Mononuclear cell (primary cell): Measurements from ENCODE around the gene GALNT14. TPM values are rescaled to one million over a fixed set of nuclear protein-coding genes. Genes with fewer than 3 reads are reported as not detected.

Source experiments
- H3K27me3 ChIP-seq: 2 replicates; pipeline ENCODE4 v1.6.0; 2011; ENCODE audit warnings: low read length, control low read depth; ENCODE audit not compliant: insufficient read depth
- H3K4me1 ChIP-seq: 2 replicates; pipeline ENCODE4 v1.5.1; 2011; ENCODE audit warnings: mild to moderate bottlenecking, low read length, control low read depth; ENCODE audit not compliant: insufficient read depth
- H3K4me3 ChIP-seq: 2 replicates; pipeline ENCODE4 v1.5.1; 2011; ENCODE audit warnings: mild to moderate bottlenecking, low read length, moderate library complexity
- H3K9me3 ChIP-seq: 2 replicates; pipeline ENCODE4 v1.5.1; 2011; ENCODE audit warnings: low read depth, mild to moderate bottlenecking, control low read depth, low read length
- total RNA-seq: library from RNA; depleted of rRNA; stranded (reverse); fragments of >200 nt; gene quantifications from one replicate; pipeline ENCODE4 v1.2.3, GENCODE V29; 2012

The GALNT14 gene
- total RNA-seq, 1 donor, result 0.31 TPM

DNA sequence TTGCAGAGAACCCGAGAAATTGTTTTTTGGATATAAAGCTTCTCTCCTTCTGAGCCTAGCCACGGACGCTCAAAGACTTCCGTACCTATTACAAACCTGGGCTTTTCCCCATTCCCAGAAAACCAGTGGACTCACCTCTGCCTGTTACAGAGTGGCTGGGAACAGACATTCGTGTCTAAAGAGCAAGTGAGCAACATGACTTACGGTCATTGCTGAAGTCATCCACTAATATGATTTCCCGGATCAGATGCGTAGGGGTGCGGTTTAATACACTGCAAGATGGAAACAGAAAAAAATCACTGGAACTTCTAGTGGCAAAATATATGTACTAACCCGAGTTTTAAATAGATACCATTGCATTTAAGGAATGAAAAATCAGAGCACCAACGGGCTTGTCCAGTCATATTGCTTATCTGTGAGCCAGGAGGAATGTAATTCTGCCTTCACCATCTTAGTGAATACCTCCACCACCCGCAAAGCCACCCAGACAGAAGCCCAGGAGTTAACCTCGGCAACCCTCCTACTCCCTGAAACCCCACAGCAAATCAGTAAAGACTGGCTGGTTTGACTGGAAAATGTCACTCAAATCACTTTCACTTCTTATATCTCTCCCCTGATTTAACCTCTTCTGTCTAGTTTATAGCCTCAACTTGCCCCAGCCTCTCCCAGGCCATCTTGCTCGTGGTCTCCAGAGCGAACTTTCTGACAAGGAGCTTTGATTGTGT, 179.9 kb downstream of the GALNT14 start:
- Histone ChIP-seq H3K4me3 (no peak overlapping the region), H3K4me1 (no peaks in the 10 kb centered on the region), H3K9me3 (no peaks in the 10 kb centered on the region), H3K27me3 (no peaks in the 10 kb centered on the region)

DNA sequence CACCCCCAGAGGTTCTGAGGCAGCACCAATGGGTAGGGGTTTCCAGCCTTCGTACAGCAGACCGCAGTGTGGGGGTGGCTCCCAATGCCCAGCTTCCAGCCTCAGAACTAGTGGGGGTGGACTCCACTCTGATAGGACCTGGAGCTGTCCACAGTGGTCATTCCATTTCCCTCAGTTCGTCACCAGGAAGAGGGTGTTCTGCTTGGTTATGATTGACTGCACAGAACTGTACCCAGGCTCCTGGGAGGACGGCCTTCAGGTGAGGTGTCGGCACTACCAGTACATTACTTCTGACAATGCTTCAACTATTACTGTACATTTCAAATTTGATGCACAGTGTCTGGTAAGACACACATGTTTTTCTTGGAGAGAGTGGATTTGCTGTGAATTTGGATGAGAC, 180.6 kb downstream of the GALNT14 start:
- no peaks in the 10 kb centered on the region for H3K4me1 ChIP-seq
- no peaks in the 10 kb centered on the region for H3K27me3 ChIP-seq
- H3K4me3 ChIP-seq, result no peak overlapping the region
- H3K9me3 ChIP-seq, result no peaks in the 10 kb centered on the region

DNA sequence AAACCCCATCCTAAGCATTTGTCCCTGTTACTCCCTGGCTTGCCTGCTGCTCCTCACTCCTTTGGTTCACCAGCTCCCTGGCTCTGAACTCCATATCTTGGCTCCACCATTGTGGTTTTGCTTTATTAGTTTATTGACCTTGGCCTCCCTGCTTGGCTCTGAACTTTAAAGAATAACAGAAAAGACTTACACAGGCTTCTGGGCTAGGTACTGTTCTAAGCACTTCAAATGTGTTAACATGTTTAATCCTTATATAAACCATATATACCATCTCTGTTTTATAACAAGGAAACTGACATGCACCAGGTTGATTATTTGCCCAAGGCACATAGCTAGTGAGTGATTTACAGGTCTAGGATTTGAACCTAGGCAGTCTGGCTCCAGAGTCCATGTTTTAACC, 181.2 kb downstream of the GALNT14 start:
- H3K4me3 ChIP-seq, result no peak overlapping the region
- no peaks in the 10 kb centered on the region for H3K27me3 ChIP-seq
- no peaks in the 10 kb centered on the region for H3K9me3 ChIP-seq
- H3K4me1 ChIP-seq, result no peaks in the 10 kb centered on the region

DNA sequence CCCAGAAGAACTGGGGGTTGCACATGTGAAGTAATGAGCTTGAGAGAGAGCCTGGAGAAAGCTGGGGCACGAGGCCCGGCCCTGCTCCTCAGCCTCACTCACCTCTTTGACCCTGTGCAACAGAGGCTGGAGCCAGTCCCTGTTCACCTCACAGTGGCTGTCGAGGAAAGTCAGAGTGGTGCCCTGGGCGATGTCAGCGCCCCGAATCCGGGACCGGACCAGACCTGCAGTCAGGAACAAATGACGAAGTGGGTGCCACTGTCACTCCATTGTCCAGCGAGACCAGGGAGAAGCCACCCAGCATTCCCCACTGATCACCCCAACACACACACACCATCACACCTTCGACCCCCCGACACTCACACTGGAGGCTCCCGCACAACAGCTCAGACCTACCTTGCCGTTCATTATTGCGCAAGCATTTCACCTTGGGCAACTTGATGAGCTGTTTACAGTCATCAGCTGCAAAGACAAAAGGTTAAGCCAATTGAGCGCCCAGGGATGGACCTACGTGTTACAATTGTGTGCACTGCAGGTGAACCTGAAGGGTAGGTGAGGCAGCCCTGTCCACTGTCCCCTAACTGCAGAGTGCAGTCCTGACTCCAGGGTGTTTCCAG, 182.6 kb downstream of the GALNT14 start:
- H3K27me3 ChIP-seq, result no peaks in the 10 kb centered on the region
- H3K4me3 ChIP-seq, result no peak overlapping the region

DNA sequence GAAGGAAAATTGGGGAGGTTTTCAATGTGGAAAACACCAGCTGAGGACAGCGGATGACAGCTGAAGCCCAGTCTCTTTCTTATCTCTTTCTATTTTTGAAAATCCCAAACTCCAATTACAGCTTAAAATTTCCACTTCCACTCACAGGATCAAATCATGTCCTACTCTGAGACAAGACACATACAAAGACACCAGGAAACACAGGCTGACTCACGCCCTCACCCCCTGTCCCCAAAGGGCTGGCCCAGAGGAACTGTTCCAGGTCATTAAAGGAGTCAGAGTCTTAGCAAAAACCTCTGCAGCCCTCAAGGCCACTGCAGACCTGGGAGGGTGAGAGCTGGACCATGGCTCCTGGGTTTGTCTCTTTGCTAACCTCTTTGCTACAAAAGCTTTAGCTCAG, 187.9 kb downstream of the GALNT14 start:
- H3K27me3 ChIP-seq, result no peaks in the 10 kb centered on the region
- H3K4me1 ChIP-seq, result no peaks in the 10 kb centered on the region
- H3K9me3 ChIP-seq, result no peaks in the 10 kb centered on the region
- no peak overlapping the region for H3K4me3 ChIP-seq

More for the DNA sequence above, 182.6 kb downstream of the GALNT14 start:
- no peaks in the 10 kb centered on the region for H3K4me1 ChIP-seq
- no peaks in the 10 kb centered on the region for H3K9me3 ChIP-seq

DNA sequence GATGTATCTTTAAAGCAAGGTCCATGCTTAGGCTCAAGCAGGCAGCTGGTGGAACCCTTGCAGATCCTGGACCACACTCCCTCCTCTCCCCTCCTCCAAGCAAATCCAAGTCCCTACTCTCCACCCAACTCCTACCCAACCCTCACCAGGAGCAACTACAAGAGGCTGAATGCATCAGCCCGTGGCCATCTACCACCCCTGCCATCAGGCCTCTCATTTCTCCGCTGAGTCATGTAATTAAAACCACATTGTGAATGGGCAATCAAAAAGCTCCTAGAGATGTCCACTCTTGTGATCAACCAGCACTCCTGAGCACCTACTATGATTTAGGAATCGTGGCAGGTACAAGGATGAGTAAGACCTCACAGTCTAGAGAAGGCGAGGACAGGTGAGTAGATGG, 188.8 kb downstream of the GALNT14 start:
- H3K9me3 ChIP-seq, result no peaks in the 10 kb centered on the region
- H3K4me3 ChIP-seq, result no peak overlapping the region
- H3K27me3 ChIP-seq, result no peaks in the 10 kb centered on the region
- H3K4me1 ChIP-seq, result no peaks in the 10 kb centered on the region

DNA sequence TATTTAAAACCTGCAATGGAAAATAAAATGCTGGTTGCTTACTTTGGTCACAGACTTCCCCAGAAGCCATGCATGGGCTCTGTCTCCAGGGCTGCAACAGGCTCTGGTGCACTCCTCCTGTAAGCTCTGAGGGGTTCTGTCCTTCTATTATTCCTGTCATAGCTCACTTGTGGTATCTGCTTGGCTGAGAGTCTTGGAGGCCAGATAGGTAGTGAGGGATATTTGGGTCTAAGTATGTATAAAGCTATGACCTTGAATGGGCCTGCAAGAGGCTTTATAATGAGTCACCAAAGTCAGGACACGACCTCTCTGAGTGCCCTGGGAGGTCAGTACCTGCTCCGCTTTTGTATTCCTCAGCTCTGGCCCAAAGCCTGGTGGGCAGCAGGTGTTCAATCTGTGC, 189.4 kb downstream of the GALNT14 start:
- no peaks in the 10 kb centered on the region for H3K27me3 ChIP-seq
- H3K9me3 ChIP-seq, result no peaks in the 10 kb centered on the region
- no peak overlapping the region for H3K4me3 ChIP-seq
- H3K4me1 ChIP-seq, result no peaks in the 10 kb centered on the region

DNA sequence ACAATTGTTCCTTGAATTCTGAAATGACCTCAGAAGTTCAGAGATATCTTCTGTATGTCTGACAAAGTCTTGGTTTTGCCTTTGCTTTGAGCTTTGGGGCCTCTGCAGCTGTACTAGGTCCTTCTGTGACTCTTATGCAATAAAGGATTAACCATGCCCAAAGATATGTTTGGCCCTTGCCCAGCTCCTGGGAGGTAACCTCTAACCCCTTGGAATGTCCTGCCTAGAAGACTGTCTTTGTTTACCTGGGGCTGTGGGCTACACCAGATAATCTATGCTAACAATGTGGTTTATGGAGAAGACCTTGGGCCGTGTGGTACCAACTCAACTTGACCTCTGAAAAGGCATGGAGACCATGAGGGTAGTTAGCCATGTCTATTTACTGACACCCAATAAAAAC, 190.1 kb downstream of the GALNT14 start:
- Histone ChIP-seq H3K9me3 (no peaks in the 10 kb centered on the region), H3K4me1 (no peaks in the 10 kb centered on the region), H3K27me3 (no peaks in the 10 kb centered on the region), H3K4me3 (no peak overlapping the region)

DNA sequence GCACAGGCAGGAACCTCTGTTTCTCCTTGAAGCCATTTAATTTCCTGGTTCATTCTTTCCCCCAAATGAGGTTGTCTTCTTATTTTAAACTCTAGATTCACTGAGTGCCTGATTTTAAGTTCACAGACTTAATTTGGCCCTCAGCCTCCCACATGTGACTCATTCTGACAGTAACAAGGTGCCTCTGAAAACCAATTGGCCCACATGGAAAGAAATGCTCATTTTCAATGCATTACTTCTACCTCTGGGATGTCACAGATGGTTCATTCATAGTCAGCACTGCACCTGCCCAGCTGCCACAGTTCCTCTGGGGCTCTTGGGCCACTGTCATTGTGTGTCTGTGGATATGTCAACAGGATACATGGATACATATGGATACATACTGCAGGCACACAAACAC, 190.6 kb downstream of the GALNT14 start:
- H3K4me1 ChIP-seq, result no peaks in the 10 kb centered on the region
- no peak overlapping the region for H3K4me3 ChIP-seq
- H3K9me3 ChIP-seq, result no peaks in the 10 kb centered on the region
- H3K27me3 ChIP-seq, result no peaks in the 10 kb centered on the region

DNA sequence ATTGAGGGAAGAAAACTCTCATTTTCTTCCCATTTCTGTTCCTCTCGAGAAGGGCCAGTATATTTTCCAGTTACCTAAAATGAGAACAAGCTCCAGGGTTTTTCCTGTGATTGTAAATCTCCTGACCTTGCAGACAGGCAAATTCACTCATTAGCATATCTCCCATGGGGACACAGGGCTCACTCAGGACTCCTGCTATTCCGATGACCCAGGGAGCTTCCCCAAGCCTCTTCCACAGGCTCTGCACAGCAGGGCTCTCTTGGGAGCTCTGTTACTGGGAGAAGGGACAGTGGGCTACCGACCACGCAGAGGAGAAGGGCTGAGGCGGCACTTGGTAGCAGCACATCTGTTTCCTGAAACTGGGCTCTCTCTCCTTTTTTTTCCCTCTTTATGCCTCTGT, 195.8 kb downstream of the GALNT14 start:
- no peak overlapping the region for H3K4me3 ChIP-seq
- no peaks in the 10 kb centered on the region for H3K9me3 ChIP-seq
- no peaks in the 10 kb centered on the region for H3K27me3 ChIP-seq
- no peaks in the 10 kb centered on the region for H3K4me1 ChIP-seq

DNA sequence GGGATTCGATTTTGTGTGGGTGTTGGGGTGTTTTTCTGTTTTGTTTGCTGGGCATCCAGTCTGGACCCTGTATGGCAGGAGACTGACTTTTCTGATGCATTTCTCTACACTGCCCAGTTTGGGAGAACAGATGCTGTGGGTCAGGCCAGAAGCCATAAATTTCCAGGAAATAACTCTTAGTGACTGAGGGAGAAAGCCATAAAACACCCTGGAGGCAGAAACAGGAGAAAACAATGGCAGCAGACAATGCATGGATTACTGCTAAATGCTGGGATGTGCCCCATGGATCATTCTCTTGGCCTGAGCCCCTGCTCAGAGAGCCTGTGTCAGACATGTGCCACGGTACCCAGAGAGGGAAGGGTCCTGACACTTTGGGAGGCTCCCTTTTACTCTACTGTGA, 197.4 kb downstream of the GALNT14 start:
- H3K9me3 ChIP-seq, result no peaks in the 10 kb centered on the region
- H3K4me3 ChIP-seq, result no peak overlapping the region
- no peaks in the 10 kb centered on the region for H3K27me3 ChIP-seq
- H3K4me1 ChIP-seq, result no peaks in the 10 kb centered on the region

DNA sequence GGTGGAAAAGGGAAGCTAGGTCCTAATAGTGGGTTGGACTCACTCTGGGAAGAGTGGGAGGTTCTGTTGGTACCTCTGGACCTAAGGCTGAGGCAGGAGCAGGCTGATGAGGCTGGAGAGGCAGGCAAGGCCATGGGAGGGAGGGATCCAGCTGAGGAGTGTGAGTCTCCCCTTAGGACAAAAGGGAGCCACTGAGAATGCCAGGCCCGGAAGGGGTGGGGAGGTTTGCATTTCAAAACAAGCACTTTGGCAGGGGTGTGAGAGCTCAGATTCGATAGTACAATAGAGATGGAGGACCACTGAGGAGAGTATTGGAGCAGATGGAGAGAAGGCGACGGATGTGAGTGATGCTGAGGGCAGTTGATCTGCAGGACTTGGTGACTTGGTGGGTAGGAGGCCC, 198.9 kb downstream of the GALNT14 start:
- H3K27me3 ChIP-seq, result no peaks in the 10 kb centered on the region
- no peaks in the 10 kb centered on the region for H3K9me3 ChIP-seq
- H3K4me3 ChIP-seq, result no peak overlapping the region
- no peaks in the 10 kb centered on the region for H3K4me1 ChIP-seq

DNA sequence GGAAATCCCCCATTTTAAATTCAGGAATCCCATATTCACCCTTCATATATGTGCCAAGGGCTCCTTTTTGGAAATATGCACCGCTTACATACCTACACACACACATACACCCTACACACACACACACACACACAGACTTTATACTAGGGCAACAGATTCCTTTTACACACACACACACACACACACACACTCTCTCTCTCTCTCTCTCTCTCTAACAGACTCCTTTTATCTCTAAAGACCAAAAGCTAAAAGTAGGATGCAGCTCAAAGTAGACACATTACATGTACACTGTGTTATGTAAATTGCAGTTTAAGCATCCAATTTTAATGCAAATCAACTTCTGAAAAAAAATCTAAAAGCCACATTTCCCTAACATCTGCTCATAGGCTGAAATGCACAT, 200.0 kb downstream of the GALNT14 start:
- no peaks in the 10 kb centered on the region for H3K27me3 ChIP-seq
- H3K4me3 ChIP-seq, result no peak overlapping the region
- H3K9me3 ChIP-seq, result no peaks in the 10 kb centered on the region
- H3K4me1 ChIP-seq, result peaks cover 3% of the 10 kb centered on the region

DNA sequence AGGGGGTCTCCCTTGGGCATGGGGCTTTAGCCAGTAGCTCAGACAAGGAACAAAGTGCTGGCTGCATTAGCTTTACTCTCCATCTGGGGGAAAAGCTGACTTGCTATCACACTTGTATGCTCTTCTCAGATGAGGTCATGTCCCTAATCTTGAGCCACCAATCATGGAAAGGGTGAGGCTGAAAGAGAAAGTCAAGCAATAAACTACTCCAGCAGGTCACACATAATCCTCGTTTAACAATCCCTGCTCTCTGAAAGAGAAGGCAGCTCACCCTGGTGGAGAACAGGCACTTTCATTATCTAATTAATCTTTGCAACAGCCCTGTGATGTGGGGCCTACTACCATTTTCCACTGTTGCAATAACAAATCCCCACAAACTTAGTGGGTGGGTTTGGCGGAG, 201.3 kb downstream of the GALNT14 start:
- peaks cover 8% of the 10 kb centered on the region for H3K4me1 ChIP-seq
- no peak overlapping the region for H3K4me3 ChIP-seq
- no peaks in the 10 kb centered on the region for H3K27me3 ChIP-seq
- no peaks in the 10 kb centered on the region for H3K9me3 ChIP-seq

DNA sequence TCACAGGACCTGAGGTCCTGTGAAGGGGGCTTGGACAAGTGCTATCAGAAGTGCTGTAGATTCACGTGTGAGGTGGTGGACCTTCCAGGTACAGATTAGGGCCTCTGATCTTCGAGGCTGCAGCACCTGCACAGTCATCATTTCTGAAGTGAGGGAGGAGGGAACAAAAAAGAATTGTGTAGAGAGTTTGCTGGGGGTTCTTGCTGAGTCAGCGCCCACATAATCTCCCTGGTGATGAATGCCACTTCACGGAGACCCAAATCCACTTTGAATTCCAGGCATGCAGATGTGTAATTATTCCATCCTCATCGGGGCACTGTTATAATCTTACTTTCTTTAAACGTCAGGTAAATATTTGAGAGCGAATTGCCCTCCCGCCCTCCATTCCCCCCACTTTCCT, 202.4 kb downstream of the GALNT14 start:
- Histone ChIP-seq H3K27me3 (no peaks in the 10 kb centered on the region), H3K9me3 (no peaks in the 10 kb centered on the region), H3K4me3 (no peak overlapping the region), H3K4me1 (peaks cover 8% of the 10 kb centered on the region)

DNA sequence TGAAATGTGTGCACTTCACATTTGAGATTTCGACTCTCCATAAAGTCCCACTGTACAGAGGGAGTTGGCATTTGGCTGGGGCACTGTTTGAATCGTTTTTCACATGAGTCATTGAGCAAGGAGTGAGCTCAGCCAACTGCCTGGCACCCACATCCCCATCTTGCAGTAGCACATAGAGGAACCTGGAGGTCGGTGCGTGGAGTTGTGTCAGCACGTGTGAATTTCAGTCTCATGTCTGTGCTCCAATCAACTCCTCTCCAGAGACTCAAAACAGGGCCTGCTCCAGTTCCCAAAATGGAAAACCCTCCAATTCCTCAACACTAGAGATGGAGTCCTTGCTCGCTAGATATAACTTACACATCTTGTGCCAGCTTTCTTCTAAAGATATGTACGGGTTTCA, 204.2 kb downstream of the GALNT14 start:
- H3K27me3 ChIP-seq, result no peaks in the 10 kb centered on the region
- peaks cover 8% of the 10 kb centered on the region for H3K4me1 ChIP-seq
- H3K4me3 ChIP-seq, result no peak overlapping the region
- H3K9me3 ChIP-seq, result no peaks in the 10 kb centered on the region
